GM12878 (cell line): Measurements from ENCODE around the gene GREB1. TPM values are rescaled to one million over a fixed set of nuclear protein-coding genes. Genes with fewer than 3 reads are reported as not detected.

Experiments used
- ATAC-seq: fragments of 200-7000 bp; cut with Tn5 transposase; 3 replicates; pipeline ENCODE4 v1.9.1; 2020; ENCODE audit warnings: mild to moderate bottlenecking, moderate library complexity
- BruUV-seq: library from RNA; stranded (reverse); fragments of 400-500 nt; replicated peaks from 2 replicates; lab custom pipeline; 2021; lab: Mats Ljungman, UMichigan
- CTCF ChIA-PET: fragments of 300-600 bp; sonication (Branson Sonifier 250); formaldehyde crosslinking; extraction: SDS; loops from one replicate; lab custom pipeline; 2021; ENCODE audit warnings: inconsistent platforms; lab: Yijun Ruan, JAX
- POLR2A ChIA-PET: fragments of 350-600 bp; formaldehyde crosslinking; extraction: SDS; loops from one replicate; lab custom pipeline; 2021; ENCODE audit warnings: inconsistent platforms; lab: Charles Lee
- RAD21 ChIA-PET: fragments of 300-600 bp; sonication (Branson Sonifier 250); formaldehyde crosslinking; loops from one replicate; lab custom pipeline; 2023; ENCODE audit warnings: antibody characterized with exemption; ENCODE audit not compliant: unreplicated experiment; lab: Charles Lee
- SMC1A ChIA-PET: fragments of 300-600 bp; sonication (Branson Sonifier 250); formaldehyde crosslinking; loops from one replicate; lab custom pipeline; 2023; ENCODE audit not compliant: unreplicated experiment, uncharacterized antibody; lab: Charles Lee
- DNase-seq: peaks from one replicate; pipeline ENCODE4 v3.0.0-alpha.2; 2011; ENCODE audit warnings: low read depth, low spot score
- FAIRE-seq: peaks from 3 replicates; lab custom pipeline; 2011; peaks lifted over from hg19 to GRCh38; lab: Jason Lieb, UNC
- H2AFZ ChIP-seq: 2 replicates; pipeline ENCODE4 v1.6.0; 2011; ENCODE audit warnings: low read depth, low read length, control low read depth; ENCODE audit not compliant: control insufficient read depth
- H3K27ac ChIP-seq: 2 replicates; pipeline ENCODE4 v1.5.1; 2011; ENCODE audit warnings: control low read depth; ENCODE audit not compliant: control insufficient read depth, insufficient read depth
- H3K27me3 ChIP-seq, 2 experiments: replicated peaks in 1 of 2; 2 replicates each; pipeline versions ENCODE4 v1.6.0 to v1.6.1; 2011; ENCODE audit warnings: low read length in 1 of 2; ENCODE audit not compliant: control insufficient read depth in 2 of 2, insufficient read depth in 2 of 2
- H3K36me3 ChIP-seq, 2 experiments: 2 replicates each; pipeline ENCODE4 v1.5.1; 2011; ENCODE audit warnings: low read length in 1 of 2; ENCODE audit not compliant: control insufficient read depth in 2 of 2, insufficient read depth in 2 of 2
- H3K4me1 ChIP-seq: 2 replicates; pipeline ENCODE4 v1.6.1; 2011; ENCODE audit warnings: mild to moderate bottlenecking, low read length, moderate library complexity, mixed read lengths; ENCODE audit not compliant: control insufficient read depth, insufficient read depth
- H3K4me2 ChIP-seq: 2 replicates; pipeline ENCODE4 v1.6.0; 2011; ENCODE audit warnings: control low read depth; ENCODE audit not compliant: control insufficient read depth, insufficient read depth
- H3K4me3 ChIP-seq: fragments of 200-600 bp; sonication (generic); 2 replicates; pipeline ENCODE4 v1.5.1; 2016
- H3K79me2 ChIP-seq: 2 replicates; pipeline ENCODE4 v1.6.0; 2011; ENCODE audit warnings: low read length; ENCODE audit not compliant: control insufficient read depth, insufficient read depth
- H3K9ac ChIP-seq: 2 replicates; pipeline ENCODE4 v1.8.0; 2011; ENCODE audit warnings: low read length, control low read depth, mixed read lengths; ENCODE audit not compliant: control insufficient read depth, insufficient read depth
- H3K9me3 ChIP-seq: replicated peaks from 3 replicates; pipeline ENCODE4 v1.5.1; 2011; ENCODE audit warnings: mild to moderate bottlenecking, low read length; ENCODE audit not compliant: control insufficient read depth, insufficient read depth
- H4K20me1 ChIP-seq: 2 replicates; pipeline ENCODE4 v1.6.0; 2011; ENCODE audit not compliant: control insufficient read depth, insufficient read depth
- CBX3 ChIP-seq: fragments of 200-600 bp; sonication (generic); IDR thresholded peaks from 2 replicates; pipeline ENCODE4 v1.6.1; 2016; ENCODE audit warnings: low read depth, borderline replicate concordance
- MEF2B ChIP-seq: fragments of 450-650 bp; IDR thresholded peaks from 2 replicates; pipeline ENCODE4 v1.6.1; 2018; ENCODE audit warnings: mild to moderate bottlenecking, moderate library complexity; ENCODE audit not compliant: partially characterized antibody, poor library complexity, severe bottlenecking
- NBN ChIP-seq: fragments of 450-650 bp; IDR thresholded peaks from 2 replicates; pipeline ENCODE4 v1.6.1; 2016
- NR2C2 ChIP-seq: IDR thresholded peaks from 2 replicates; pipeline ENCODE4 v1.6.1; 2011; ENCODE audit warnings: borderline replicate concordance, low read depth; ENCODE audit not compliant: control insufficient read depth, insufficient read length
- POLR2AphosphoS2 ChIP-seq: IDR thresholded peaks from 2 replicates; pipeline ENCODE4 v1.6.1; 2011; ENCODE audit warnings: low read depth, mild to moderate bottlenecking, low read length, improper control_type of control experiment, moderate library complexity
- TCF3 ChIP-seq: IDR thresholded peaks from 2 replicates; pipeline ENCODE4 v1.6.1; 2012; ENCODE audit warnings: low read depth, mild to moderate bottlenecking, low read length, borderline replicate concordance; ENCODE audit not compliant: insufficient read depth
- ZNF274 ChIP-seq: IDR thresholded peaks from one replicate; pipeline ENCODE4 v1.8.0; 2011; ENCODE audit not compliant: insufficient read length, insufficient read depth
- ZNF384 ChIP-seq: IDR thresholded peaks from 2 replicates; pipeline ENCODE4 v1.6.1; 2012; ENCODE audit warnings: low read depth, mild to moderate bottlenecking, low read length, improper control_type of control experiment, borderline replicate concordance
- WGBS: methylation state at CpG from one replicate; pipeline ENCODE4 v1.1.6; 2016; ENCODE audit warnings: low lambda C conversion rate; ENCODE audit not compliant: insufficient replicate concordance, insufficient coverage; ENCODE audit errors: missing lambda C conversion rate; 5-methylcytosine and 5-hydroxymethylcytosine counted together
- in situ Hi-C: fragments of 300-500 bp; cut with MboI; formaldehyde crosslinking; loops from 9 replicates; pipeline ENCODE4 v1.14.3; 2018; ENCODE audit warnings: mixed read lengths
- intact Hi-C: fragments of 100-400 bp; cut with micrococcal nuclease; formaldehyde crosslinking; loops from one replicate; pipeline ENCODE4 v1.14.2; 2022; ENCODE audit not compliant: unreplicated experiment
- polyA plus RNA-seq, 11 experiments: library from polyadenylated mRNA; depleted of rRNA in 4 of 11; unstranded in 6 of 11; stranded (reverse) in 5 of 11; fragments of >200 nt; fragmentation: Nextera tagmentation in 4 of 11; fragmentation: Illumina TruSeq in 1 of 11; extraction: Ambion mirVana in 4 of 11; extraction: Trizol in 1 of 11; gene quantifications; 1 replicate in 1 of 11; 2 replicates in 10 of 11; pipeline versions ENCODE4 v1.2.1 to v1.2.3, GENCODE V29; 2011 to 2016; ENCODE audit warnings: inconsistent platforms in 2 of 11, missing spikeins in 2 of 11, low read depth in 1 of 11
- total RNA-seq, 4 experiments: library from RNA; depleted of rRNA in 3 of 4; stranded (reverse); fragments of >200 nt in 3 of 4; fragmentation: Illumina TruSeq in 1 of 4; extraction: Trizol in 1 of 4; gene quantifications; 2 replicates each; pipeline versions ENCODE4 v1.2.1 to v1.2.3, GENCODE V29; 2013 to 2021
- TF ChIP-seq, protein P1 (sequence below): fragments of 450-650 bp; IDR thresholded peaks from 2 replicates; pipeline ENCODE4 v1.6.1; 2016; ENCODE audit warnings: mild to moderate bottlenecking

The GREB1 gene
- total and polyA plus RNA-seq, 10 of the 15 experiments (the other 5 are each of a cell fraction or from before 2014, with no cell fraction given), result 0.09 to 2.1 (median 0.37) TPM; not detected in 1

DNA sequence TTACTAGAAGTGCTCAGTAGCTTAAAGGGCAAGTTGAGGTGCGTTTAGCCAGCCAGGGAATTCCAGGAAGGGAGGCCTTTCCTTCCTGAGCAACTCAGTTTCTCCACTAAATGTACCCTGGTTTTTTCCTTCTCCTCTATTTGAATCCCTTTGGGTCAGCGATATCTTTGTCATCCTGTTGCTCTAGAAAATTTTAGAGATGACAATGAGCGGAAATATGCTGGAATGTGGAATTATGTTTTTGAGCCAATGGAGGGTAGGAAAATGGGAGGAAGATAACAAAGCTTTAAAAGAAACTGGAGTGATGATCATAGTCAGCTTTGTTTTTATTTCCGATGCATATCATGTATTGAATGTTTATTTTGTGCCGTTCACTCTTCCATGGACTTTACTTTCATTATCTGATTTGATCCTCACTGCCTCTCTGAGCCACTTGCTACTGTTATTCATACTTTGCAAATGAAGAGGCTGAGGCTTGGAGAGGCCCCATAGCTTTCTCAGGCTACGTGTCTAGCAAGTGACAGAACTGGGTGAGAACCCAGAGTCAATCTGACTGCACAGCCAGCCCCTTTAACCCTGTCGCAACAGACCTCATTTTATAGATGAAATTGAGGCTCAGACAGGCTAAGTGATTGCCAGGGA, 68.8 kb downstream of the GREB1 start (continued):
- TF ChIP-seq TCF3 (no peak), MEF2B (no peak), NBN (no peak)

DNA sequence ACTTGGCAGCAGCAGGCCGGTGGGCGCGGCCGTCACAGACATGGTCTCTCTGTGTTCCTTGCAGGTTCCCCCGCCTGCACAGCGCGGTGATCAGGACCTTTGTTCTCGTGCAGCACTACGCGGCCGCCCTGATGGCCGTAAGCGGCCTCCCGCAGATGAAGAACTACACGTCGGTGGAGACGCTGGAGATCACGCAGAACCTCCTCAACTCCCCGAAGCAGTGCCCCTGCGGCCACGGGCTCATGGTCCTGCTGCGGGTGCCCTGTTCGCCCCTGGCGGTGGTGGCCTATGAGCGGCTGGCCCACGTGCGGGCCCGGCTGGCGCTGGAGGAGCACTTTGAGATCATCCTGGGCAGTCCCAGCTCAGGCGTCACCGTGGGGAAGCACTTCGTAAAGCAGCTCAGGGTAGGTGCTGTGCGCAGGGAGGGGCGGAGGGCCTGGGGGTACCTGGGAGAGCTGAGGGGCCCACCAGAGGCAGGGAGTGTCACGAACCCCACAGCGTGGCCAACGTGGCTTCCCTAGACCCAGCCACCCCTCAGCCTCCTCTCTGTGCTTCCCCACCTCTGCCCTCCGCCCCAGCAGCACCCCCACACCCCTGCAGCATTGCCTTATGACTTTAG, 76.9 kb downstream of the GREB1 start:
- no peak overlapping the region for H3K27ac ChIP-seq
- no peaks in the 10 kb centered on the region for H3K36me3 ChIP-seq
- H3K9me3 ChIP-seq, result no peaks in the 10 kb centered on the region
- H2AFZ ChIP-seq, result no peak overlapping the region
- CTCF ChIA-PET, result no interaction called here
- in situ Hi-C loops, result no loop called here
- H3K4me2 ChIP-seq, result no peak overlapping the region
- FAIRE-seq (no peak), DNase-seq (no peak), ATAC-seq (no peak)
- H3K79me2 ChIP-seq, result no peaks in the 10 kb centered on the region
- BruUV-seq, result no TSS peak
- H3K4me3 ChIP-seq, result no peak overlapping the region
- H3K27me3 ChIP-seq, result peaks cover 0 to under 1% of the 10 kb centered on the region in 2 experiments; a peak in 1 of 4 replicates
- WGBS, result 74% methylated on average over 36 of the region's 38 CpGs
- POLR2A ChIA-PET, result no interaction called here
- no peaks in the 10 kb centered on the region for H4K20me1 ChIP-seq
- TF ChIP-seq, protein P1, sequence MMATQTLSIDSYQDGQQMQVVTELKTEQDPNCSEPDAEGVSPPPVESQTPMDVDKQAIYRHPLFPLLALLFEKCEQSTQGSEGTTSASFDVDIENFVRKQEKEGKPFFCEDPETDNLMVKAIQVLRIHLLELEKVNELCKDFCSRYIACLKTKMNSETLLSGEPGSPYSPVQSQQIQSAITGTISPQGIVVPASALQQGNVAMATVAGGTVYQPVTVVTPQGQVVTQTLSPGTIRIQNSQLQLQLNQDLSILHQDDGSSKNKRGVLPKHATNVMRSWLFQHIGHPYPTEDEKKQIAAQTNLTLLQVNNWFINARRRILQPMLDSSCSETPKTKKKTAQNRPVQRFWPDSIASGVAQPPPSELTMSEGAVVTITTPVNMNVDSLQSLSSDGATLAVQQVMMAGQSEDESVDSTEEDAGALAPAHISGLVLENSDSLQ, result no peak
- TF ChIP-seq ZNF384 (no peak), ZNF274 (no peak), CBX3 (no peak), NR2C2 (no peak), POLR2AphosphoS2 (no peak)
- no peaks in the 10 kb centered on the region for H3K4me1 ChIP-seq
- intact Hi-C loops, result no loop called here
- no peak overlapping the region for H3K9ac ChIP-seq
- SMC1A ChIA-PET, result interaction anchor here (1.0 kb wide), 1 partner anchor 31 kb away, joined by 3 read pairs; no protein-coding TSS in a partner anchor
- RAD21 ChIA-PET, result no interaction called here
